GM12873 (cell line): ENCODE data around the gene ARMS2.

Source experiments
- CTCF ChIP-seq: IDR thresholded peaks from 2 replicates; pipeline ENCODE4 v1.5.1; 2012; ENCODE audit warnings: low read depth, mild to moderate bottlenecking, moderate library complexity, low read length, control low read depth; ENCODE audit not compliant: insufficient read depth; ENCODE audit errors: missing control alignments

Gene ARMS2

GRCh38 chr10:122495406-122496340 is 41.2 kb downstream of the ARMS2 start:
- no peak for TF ChIP-seq CTCF

- TF ChIP-seq CTCF: no peak
Measured at GRCh38 chr10:122497241-122497640, 42.8 kb downstream of the ARMS2 start.

- no peak for TF ChIP-seq CTCF
Measured at GRCh38 chr10:122498521-122498920, 44.1 kb downstream of the ARMS2 start.

GRCh38 chr10:122499012-122499411 is 44.6 kb downstream of the ARMS2 start:
- no peak for TF ChIP-seq CTCF

- no peak for TF ChIP-seq CTCF
Measured at GRCh38 chr10:122499491-122499941, 45.1 kb downstream of the ARMS2 start.

- no peak for TF ChIP-seq CTCF
Measured at GRCh38 chr10:122500194-122500593, 45.7 kb downstream of the ARMS2 start.

- TF ChIP-seq CTCF: no peak
Measured at GRCh38 chr10:122500726-122501125, 46.3 kb downstream of the ARMS2 start.
